Hepatocyte (in vitro differentiated cells): ENCODE data around the gene HECTD4.

Experiments used
- EZH2phosphoT487 ChIP-seq: fragments of 200-600 bp; sonication (generic); IDR thresholded peaks from one replicate; pipeline ENCODE4 v1.6.1; 2018; ENCODE audit warnings: antibody characterized with exemption, mild to moderate bottlenecking, low read depth, moderate library complexity; ENCODE audit not compliant: unreplicated experiment, severe bottlenecking
- TF ChIP-seq, protein P1 (sequence below): fragments of 200-600 bp; sonication (generic); IDR thresholded peaks from 2 replicates; pipeline ENCODE4 v1.5.1; 2016; ENCODE audit warnings: antibody characterized with exemption, mild to moderate bottlenecking; ENCODE audit not compliant: poor library complexity

DNA sequence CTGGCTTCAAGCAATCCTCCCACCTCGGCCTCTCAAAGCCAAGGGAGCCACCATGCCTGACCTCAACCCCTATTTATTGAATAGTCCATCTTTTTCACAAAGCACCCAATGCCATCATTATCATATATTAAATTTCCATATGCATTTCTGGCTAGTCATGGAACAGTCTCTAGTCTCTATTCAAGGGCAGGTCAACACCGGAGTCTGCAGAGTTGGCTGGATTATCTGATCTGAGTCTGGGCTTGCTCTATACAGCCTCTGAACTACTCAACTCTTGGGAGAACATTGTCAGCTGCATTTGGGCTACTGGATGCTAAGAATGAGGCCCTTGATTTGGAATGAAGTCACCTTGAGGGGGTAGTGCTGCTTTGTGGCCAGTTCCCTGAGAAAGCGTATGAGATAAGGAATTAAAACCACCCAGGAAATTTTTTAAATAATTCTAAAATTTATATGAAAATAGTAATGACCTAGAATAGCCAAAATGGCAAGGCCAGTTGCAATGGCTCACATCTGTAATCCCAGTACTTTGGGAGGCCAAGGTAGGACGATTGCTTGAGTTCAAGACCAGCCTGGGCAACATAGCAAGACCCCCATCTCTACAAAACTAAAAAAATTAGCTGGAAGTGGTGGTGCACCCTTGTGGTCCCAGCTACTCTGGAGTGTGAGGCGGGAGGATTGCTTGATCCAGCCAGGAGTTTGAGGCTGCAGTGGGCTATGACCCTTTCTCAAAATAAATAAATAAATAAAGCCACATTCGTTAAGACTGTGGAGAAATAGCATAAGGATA lies 266.8 kb downstream of the HECTD4 start:
- TF ChIP-seq, protein P1, sequence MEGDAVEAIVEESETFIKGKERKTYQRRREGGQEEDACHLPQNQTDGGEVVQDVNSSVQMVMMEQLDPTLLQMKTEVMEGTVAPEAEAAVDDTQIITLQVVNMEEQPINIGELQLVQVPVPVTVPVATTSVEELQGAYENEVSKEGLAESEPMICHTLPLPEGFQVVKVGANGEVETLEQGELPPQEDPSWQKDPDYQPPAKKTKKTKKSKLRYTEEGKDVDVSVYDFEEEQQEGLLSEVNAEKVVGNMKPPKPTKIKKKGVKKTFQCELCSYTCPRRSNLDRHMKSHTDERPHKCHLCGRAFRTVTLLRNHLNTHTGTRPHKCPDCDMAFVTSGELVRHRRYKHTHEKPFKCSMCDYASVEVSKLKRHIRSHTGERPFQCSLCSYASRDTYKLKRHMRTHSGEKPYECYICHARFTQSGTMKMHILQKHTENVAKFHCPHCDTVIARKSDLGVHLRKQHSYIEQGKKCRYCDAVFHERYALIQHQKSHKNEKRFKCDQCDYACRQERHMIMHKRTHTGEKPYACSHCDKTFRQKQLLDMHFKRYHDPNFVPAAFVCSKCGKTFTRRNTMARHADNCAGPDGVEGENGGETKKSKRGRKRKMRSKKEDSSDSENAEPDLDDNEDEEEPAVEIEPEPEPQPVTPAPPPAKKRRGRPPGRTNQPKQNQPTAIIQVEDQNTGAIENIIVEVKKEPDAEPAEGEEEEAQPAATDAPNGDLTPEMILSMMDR: no peak
- TF ChIP-seq EZH2phosphoT487: no peak
